Stimulated activated CD4-positive, alpha-beta T cell treated with anti-CD3 and anti-CD28 coated beads, Interleukin-12 subunit alpha, Interleukin-12 subunit beta, amount 100 ng/mL, for 24 hours (primary cell): ENCODE measurements around the gene HSP90AB1.

Experiments used
- DNase-seq, 2 experiments: peaks; one replicate each; pipeline ENCODE4 v3.0.0-alpha.2; 2020; ENCODE audit warnings: low read depth in 2 of 2

The HSP90AB1 gene

DNA sequence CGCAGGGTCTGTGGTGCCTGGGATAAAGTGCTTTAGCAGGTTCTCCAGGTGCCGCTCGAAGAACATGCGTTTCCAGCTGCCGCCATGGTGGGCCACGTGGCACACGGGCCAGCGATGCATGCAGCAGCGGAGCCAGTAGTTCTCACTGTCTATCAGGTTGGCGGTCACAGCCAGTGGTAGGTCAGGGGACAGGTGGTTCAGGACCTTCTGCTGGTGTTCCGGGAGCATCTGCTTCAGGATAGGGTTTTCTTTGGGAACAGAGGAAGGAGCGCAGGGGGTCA lies 39.3 kb downstream of the HSP90AB1 start:
- no peak for DNase-seq

GRCh38 chr6:44286747-44287146 lies 39.8 kb downstream of the HSP90AB1 start:
- no peak for DNase-seq

GRCh38 chr6:44289726-44290260 lies 42.9 kb downstream of the HSP90AB1 start:
- no peak for DNase-seq

GRCh38 chr6:44291841-44292240 lies 44.9 kb downstream of the HSP90AB1 start:
- no peak for DNase-seq

GRCh38 chr6:44292661-44293365 lies 45.9 kb downstream of the HSP90AB1 start:
- no peak for DNase-seq

DNA sequence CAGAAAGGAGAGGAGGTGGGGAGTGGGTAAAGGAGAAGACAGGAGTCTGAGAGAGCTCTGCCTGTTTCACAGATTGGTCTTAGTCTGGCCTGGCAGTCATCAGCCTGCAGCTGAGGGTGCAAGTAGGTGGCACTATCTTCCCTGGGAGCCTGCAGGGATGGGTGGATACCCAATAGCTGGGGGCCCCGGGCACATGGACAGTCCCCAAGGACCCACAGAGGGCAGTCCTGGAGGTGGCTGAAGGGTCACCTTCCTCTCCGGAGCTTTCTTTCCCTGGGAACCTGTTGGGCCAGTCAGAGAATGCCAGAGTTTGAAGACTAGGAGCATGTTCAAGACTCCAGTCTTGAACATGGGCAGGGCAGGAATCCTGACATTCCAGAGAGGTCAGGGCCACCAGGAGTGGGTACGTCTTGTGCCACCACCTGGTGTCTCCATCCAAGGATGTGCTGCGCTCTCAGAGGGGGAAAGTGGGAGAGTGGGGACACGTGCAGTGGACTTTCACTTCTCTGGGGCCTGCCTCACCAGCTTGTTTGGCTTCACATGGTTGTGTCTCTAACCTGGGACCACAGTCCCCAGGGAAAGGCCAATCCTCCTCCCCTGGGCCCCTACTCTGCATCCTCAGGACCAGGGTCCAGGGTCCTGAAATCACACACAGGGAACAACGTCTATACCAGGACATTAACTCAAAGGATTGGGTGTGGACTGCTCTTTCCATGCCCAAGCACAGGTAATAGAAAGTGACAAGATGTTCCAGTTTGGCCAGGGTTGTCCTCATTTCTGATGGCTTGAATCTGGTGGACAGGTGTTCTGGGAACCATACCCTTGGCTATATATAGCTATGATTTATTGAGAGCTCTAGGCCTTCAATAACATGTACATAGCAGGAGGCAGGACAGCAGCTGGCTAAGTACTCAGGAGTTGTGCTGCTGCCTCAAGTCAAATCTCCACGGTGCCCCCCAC lies 48.2 kb downstream of the HSP90AB1 start:
- no peak for DNase-seq

GRCh38 chr6:44297063-44298038 lies 50.5 kb downstream of the HSP90AB1 start:
- DNase-seq, result peak in 1 of 2 experiments; percentile 50

- no peak for DNase-seq
Observed at GRCh38 chr6:44298055-44298803, 51.3 kb downstream of the HSP90AB1 start.

DNA sequence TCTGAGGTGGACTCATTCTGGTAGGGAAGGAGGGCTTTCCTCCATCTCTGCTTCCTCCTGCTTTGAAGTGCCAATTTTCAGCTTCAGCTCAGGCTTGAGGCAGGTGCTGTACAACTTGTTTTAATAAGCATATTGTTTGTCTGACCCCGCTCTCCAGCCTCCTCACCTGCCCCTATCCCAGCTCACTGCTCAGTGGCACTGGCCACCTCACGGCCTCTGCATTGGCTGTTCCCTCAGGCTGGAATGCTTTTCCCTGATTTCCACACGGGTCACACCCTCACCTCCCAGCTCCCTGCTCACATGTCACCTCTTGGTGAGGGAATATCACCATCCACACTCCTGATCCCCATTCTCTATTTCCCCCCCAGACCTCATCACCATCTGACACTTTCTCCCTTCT lies 52.0 kb downstream of the HSP90AB1 start:
- no peak for DNase-seq

DNA sequence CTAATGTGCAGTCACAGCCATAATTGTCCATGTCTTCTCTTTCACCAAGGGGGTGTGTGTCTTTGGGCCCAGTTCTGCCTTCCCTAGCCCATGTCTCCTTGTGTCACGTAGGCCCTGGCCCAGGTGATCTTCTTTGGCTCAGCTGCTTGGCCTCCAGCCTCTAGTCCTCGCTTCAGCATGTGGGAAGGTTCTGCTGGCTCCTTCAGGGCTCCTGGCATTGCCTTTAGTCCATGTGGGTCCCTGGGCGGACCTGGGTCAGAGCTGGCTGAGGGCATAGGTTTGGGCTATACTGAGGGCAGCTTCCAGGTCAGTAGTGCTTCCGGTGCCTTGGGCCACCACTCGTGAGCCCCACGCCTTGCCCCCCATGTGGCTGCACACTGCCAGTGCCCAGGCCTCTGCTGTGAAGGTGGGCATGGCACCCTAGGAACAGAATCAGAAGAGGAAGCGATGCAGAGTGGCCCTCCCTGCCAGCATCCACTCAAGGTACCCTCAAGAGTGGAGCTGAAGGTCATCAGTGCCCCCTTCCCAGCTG lies 53.5 kb downstream of the HSP90AB1 start:
- no peak for DNase-seq

DNA sequence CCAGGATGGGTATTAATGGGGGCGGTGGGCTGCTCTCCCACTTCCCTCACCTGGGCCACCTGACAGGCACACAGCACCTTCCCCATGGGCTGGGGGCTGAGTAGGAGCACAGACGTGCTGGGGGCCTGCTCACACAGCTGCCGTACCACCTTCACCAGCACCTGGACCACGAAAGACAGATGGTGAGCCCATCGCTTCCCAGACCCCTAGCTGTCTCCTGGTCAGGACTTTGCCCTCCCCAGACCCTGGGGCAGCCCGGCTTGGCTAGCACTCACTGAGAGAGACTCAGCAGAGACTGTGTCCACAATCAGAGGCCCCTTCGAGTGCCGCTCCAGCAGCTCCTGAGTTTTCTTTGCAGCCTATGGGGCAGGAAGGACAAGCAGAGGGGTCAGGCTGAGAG lies 54.2 kb downstream of the HSP90AB1 start:
- DNase-seq, result no peak

DNA sequence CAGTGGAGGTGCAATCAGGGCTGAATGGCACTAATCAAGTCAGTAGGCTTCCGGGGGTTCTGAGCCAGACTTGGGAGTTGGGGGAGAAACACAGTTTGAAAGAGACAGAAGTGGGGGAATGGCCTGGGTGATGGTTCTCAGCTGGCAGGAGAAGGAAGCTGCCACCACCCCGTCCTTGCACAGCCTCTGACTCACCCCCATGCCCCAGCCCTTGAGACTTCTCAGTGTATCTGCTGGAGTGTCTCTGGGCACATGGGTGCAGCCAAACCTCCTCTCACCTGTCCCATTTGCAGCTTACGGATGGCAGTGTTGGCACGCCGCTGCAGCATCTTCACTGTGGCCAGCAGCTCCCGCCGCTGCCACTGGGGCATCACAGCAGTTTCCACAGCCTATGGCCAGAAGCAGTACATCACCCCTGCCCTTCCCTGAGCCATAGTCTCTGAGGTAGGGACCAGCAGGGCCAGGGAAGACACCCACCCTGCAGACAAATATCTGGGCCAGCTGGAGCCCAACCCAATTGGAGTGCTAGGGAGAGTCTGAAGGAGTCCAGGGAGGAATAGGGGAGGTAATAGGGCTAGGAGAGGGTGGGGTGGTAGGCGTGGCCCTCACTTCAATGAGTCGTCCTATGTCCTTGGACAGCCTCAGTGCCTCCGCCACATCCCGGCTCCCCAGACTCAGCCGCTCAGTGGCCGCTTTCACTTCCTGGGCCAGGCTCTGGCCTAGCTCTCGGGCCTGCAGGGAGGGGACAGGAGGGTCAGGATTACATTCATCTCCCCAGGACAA lies 55.1 kb downstream of the HSP90AB1 start:
- no peak for DNase-seq

DNA sequence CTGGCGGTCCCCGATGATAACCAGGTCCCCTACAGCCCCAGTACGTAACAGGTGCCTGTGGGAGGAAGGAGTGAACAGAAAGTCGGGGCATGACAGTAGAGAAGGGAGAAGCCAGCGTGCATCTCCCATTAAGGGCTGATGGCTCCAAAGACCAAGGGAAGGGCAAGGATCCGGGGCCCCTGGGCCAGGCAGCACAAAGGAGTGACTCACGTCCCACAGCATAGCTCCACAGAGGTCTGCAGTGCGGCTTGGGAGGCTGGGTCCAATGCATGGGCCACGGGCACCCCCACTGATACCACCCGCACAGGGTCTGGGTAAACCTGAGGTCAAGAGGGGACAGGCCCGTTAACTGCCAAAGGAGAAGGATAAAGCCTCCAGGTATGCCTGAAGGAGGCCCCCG lies 56.0 kb downstream of the HSP90AB1 start:
- no peak for DNase-seq
